Cardiac fibroblast (primary cell): ENCODE data around the gene TNFAIP2.

Source experiments
- DNase-seq, 2 donors: peaks; one replicate each; pipeline versions ENCODE4 v3.0.0 to v3.0.0-alpha.2; 2010; ENCODE audit warnings: low read depth in 2 of 2
- H3K4me3 ChIP-seq, 2 donors: replicated peaks in 1 of 2; 1 replicate in 1 of 2; 2 replicates in 1 of 2; pipeline ENCODE4 v1.5.1; 2011; ENCODE audit warnings: low read depth in 2 of 2, low read length in 2 of 2, mild to moderate bottlenecking in 2 of 2, moderate library complexity in 1 of 2
- TF ChIP-seq, protein P1 (sequence below): IDR thresholded peaks from one replicate; pipeline ENCODE4 v1.5.1; 2011; ENCODE audit warnings: low read depth, mild to moderate bottlenecking, low read length, inconsistent platforms

TNFAIP2 gene

GRCh38 chr14:103130017-103130764, 6.9 kb downstream of the TNFAIP2 start:
- no peak overlapping the region for H3K4me3 ChIP-seq
- no peak for DNase-seq
- TF ChIP-seq, protein P1, sequence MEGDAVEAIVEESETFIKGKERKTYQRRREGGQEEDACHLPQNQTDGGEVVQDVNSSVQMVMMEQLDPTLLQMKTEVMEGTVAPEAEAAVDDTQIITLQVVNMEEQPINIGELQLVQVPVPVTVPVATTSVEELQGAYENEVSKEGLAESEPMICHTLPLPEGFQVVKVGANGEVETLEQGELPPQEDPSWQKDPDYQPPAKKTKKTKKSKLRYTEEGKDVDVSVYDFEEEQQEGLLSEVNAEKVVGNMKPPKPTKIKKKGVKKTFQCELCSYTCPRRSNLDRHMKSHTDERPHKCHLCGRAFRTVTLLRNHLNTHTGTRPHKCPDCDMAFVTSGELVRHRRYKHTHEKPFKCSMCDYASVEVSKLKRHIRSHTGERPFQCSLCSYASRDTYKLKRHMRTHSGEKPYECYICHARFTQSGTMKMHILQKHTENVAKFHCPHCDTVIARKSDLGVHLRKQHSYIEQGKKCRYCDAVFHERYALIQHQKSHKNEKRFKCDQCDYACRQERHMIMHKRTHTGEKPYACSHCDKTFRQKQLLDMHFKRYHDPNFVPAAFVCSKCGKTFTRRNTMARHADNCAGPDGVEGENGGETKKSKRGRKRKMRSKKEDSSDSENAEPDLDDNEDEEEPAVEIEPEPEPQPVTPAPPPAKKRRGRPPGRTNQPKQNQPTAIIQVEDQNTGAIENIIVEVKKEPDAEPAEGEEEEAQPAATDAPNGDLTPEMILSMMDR = no peak

DNA sequence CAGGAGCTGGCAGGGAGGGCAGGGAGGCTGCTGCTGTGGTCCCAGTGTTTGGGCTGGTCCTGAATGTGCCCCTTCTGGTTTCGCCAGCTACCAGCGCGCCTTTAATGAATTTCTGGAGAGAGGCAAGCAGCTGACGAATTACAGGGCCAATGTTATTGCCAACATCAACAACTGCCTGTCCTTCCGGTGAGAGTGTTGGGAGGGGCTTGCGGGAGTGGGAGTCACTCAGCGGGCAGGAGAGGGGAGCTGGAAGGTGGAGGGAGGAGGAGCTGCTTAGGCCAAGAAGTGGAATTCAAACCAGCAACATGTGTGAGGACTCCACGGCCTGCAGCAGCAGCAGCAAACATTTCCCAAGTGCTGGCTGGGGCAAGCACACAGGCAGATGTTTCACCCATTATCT, 7.7 kb downstream of the TNFAIP2 start:
- TF ChIP-seq, protein P1 = no peak
- no peak overlapping the region for H3K4me3 ChIP-seq
- DNase-seq = peak; percentile 72 to 90

DNA sequence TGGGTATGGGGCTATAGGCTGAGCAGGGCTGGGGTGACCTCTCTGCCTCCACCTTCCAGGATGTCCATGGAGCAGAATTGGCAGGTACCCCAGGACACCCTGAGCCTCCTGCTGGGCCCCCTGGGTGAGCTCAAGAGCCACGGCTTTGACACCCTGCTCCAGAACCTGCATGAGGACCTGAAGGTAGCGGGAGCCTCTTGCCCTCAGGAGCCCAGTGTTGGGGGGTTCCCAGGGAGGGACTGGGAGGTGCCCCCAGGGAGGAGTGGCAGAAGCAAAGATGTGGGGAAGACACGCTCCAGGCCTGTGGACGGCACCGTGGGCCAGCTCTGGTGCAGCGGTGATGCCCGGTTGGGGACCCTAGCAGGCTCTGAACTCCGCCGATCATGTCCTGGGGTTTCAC, 8.3 kb downstream of the TNFAIP2 start:
- TF ChIP-seq, protein P1 = no peak
- H3K4me3 ChIP-seq = no peak overlapping the region
- DNase-seq = no peak

- no peak for DNase-seq
- TF ChIP-seq, protein P1 = no peak
Observed at GRCh38 chr14:103132381-103133209, 9.3 kb downstream of the TNFAIP2 start.

DNA sequence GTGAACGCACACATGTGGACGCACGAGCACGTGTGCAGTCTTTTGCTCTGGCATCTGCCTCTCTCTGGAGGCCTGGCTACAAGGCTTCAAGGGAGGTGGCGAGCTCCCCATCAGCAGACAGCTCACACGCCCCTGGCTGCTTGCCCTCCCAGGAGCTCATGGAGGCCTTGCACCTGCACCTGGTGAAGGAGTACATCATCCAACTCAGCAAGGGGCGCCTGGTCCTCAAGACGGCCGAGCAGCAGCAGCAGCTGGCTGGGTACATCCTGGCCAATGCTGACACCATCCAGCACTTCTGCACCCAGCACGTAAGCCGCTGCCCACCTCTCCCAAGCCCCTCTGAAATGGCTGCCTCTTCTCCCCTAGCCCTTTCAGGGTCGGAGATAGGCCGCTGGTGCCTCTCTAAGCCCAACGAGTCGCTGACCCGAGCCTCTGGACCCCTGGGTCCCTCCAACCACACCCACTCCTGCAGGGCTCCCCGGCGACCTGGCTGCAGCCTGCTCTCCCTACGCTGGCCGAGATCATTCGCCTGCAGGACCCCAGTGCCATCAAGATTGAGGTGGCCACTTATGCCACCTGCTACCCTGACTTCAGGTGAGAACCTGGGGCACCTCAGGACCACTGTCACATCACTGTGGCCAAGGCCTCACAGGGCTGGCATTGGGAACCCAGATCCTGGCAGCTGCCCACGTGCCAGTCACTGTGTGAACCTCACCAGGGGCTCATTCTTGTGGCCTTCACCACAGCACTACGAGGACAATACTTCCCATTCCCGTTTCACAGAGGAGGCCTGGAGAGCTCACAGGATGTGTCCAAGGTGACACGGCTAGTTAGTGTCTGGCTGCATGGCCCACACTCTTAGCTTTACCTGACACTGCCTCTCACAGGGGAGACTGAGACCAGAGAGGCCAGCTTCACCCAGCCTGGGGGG, 10.2 kb downstream of the TNFAIP2 start:
- no peak for DNase-seq
- TF ChIP-seq, protein P1 = no peak
- no peak overlapping the region for H3K4me3 ChIP-seq

More at GRCh38 chr14:103132381-103133209, 9.3 kb downstream of the TNFAIP2 start:
- H3K4me3 ChIP-seq = no peak overlapping the region

GRCh38 chr14:103134405-103134804, 11.1 kb downstream of the TNFAIP2 start:
- TF ChIP-seq, protein P1 = no peak
- no peak overlapping the region for H3K4me3 ChIP-seq
- DNase-seq = no peak
